ENCODE data around the gene KCP.

GRCh38 chr7:128859232-128860157 is 51.0 kb downstream of the KCP start:
- TF ChIP-seq POLR2A (IDR thresholded peaks at IDR 0.05) (no peak), CTCF (IDR thresholded peaks at IDR 0.05) (no peak)

All from esophagus squamous epithelium (tissue), 4 donors.